Trophoblast cell (in vitro differentiated cells and primary cell): Measurements from ENCODE around the gene LIPC.
A peak's percentile ranks its signal among the peaks of the same experiment; 100 is the strongest.

Experiments
- DNase-seq, 2 donors: peaks; one replicate each; pipeline ENCODE4 v3.0.0-alpha.2; 2016
- H2AFZ ChIP-seq: 2 replicates; pipeline ENCODE4 v1.6.1; 2013; ENCODE audit warnings: low read length, moderate library complexity, mild to moderate bottlenecking; ENCODE audit not compliant: insufficient read depth, poor library complexity
- H2AK5ac ChIP-seq: 2 replicates; pipeline ENCODE4 v1.6.1; 2013; ENCODE audit warnings: mild to moderate bottlenecking, low read length
- H2BK120ac ChIP-seq: 2 replicates; pipeline ENCODE4 v1.6.1; 2013; ENCODE audit warnings: low read length, mild to moderate bottlenecking, moderate library complexity; ENCODE audit not compliant: insufficient read depth, poor library complexity
- H2BK12ac ChIP-seq: 2 replicates; pipeline ENCODE4 v1.6.1; 2013; ENCODE audit warnings: mild to moderate bottlenecking, low read length, moderate library complexity
- H2BK5ac ChIP-seq: 2 replicates; pipeline ENCODE4 v1.6.1; 2013; ENCODE audit warnings: low read length, low read depth, moderate library complexity, mild to moderate bottlenecking; ENCODE audit not compliant: poor library complexity
- H3K14ac ChIP-seq: 2 replicates; pipeline ENCODE4 v1.6.1; 2013; ENCODE audit warnings: mild to moderate bottlenecking, low read length
- H3K18ac ChIP-seq: 2 replicates; pipeline ENCODE4 v1.6.1; 2013; ENCODE audit warnings: mild to moderate bottlenecking, low read length
- H3K23ac ChIP-seq: 2 replicates; pipeline ENCODE4 v1.6.1; 2013; ENCODE audit warnings: low read length
- H3K27ac ChIP-seq: 2 replicates; pipeline ENCODE4 v1.5.1; 2013; ENCODE audit warnings: low read depth, mild to moderate bottlenecking, inconsistent platforms, low read length, moderate library complexity
- H3K27me3 ChIP-seq: 2 replicates; pipeline ENCODE4 v1.6.1; 2013; ENCODE audit warnings: inconsistent platforms, mild to moderate bottlenecking, low read length, moderate library complexity; ENCODE audit not compliant: insufficient read depth
- H3K36me3 ChIP-seq, 2 experiments: 1 replicate in 1 of 2; 2 replicates in 1 of 2; pipeline ENCODE4 v1.6.1; 2013; ENCODE audit warnings: low read length in 2 of 2, mild to moderate bottlenecking in 2 of 2, moderate library complexity in 1 of 2; ENCODE audit not compliant: insufficient read depth in 2 of 2, control insufficient read depth in 1 of 2
- H3K4ac ChIP-seq: 2 replicates; pipeline ENCODE4 v1.6.1; 2013; ENCODE audit warnings: low read depth, mild to moderate bottlenecking, low read length, moderate library complexity
- H3K4me1 ChIP-seq, 2 experiments: 1 replicate in 1 of 2; 2 replicates in 1 of 2; pipeline ENCODE4 v1.6.1; 2013; ENCODE audit warnings: low read length in 2 of 2, mild to moderate bottlenecking in 2 of 2, moderate library complexity in 1 of 2; ENCODE audit not compliant: insufficient read depth in 2 of 2, control insufficient read depth in 1 of 2
- H3K4me2 ChIP-seq: 2 replicates; pipeline ENCODE4 v1.6.1; 2013; ENCODE audit warnings: inconsistent platforms, mild to moderate bottlenecking, low read length, moderate library complexity
- H3K4me3 ChIP-seq: 2 replicates; pipeline ENCODE4 v1.5.1; 2013; ENCODE audit warnings: mild to moderate bottlenecking, low read depth, low read length, inconsistent platforms
- H3K79me1 ChIP-seq: one replicate; pipeline ENCODE4 v1.6.1; 2013; ENCODE audit warnings: low read length
- H3K79me2 ChIP-seq: 2 replicates; pipeline ENCODE4 v1.6.1; 2013; ENCODE audit warnings: low read length, mild to moderate bottlenecking; ENCODE audit not compliant: control insufficient read depth, insufficient read depth, poor library complexity
- H3K9ac ChIP-seq: 2 replicates; pipeline ENCODE4 v1.6.1; 2013; ENCODE audit warnings: mild to moderate bottlenecking, low read length
- H3K9me3 ChIP-seq: 2 replicates; pipeline ENCODE4 v1.6.1; 2013; ENCODE audit warnings: low read depth, mild to moderate bottlenecking, control low read depth, inconsistent platforms, low read length; ENCODE audit not compliant: insufficient read depth
- H4K12ac ChIP-seq: 2 replicates; pipeline ENCODE4 v1.6.1; 2013; ENCODE audit warnings: low read depth, mild to moderate bottlenecking, low read length, moderate library complexity
- H4K8ac ChIP-seq: 2 replicates; pipeline ENCODE4 v1.6.1; 2013; ENCODE audit warnings: low read depth, mild to moderate bottlenecking, low read length, moderate library complexity
- H4K91ac ChIP-seq: one replicate; pipeline ENCODE4 v1.6.1; 2013; ENCODE audit warnings: low read depth, mild to moderate bottlenecking, low read length, moderate library complexity
- WGBS: extraction: QIAGEN DNeasy Blood & Tissue Kit; methylation state at CpG from one replicate; pipeline ENCODE4 v1.1.7; 2013; ENCODE audit warnings: missing lambda C conversion rate; ENCODE audit not compliant: insufficient read length, insufficient coverage; ENCODE audit errors: extremely low coverage; 5-methylcytosine and 5-hydroxymethylcytosine counted together

Gene LIPC

GRCh38 chr15:58517252-58517681 lies 85.5 kb downstream of the LIPC start:
- Histone ChIP-seq H2BK5ac (no peak overlapping the region), H3K18ac (no peak overlapping the region), H3K36me3 (no peaks in the 10 kb centered on the region)

GRCh38 chr15:58517682-58518525 lies 86.1 kb downstream of the LIPC start:
- H3K4me3 ChIP-seq, result no peak overlapping the region
- H3K18ac ChIP-seq, result no peak overlapping the region
- H3K79me2 ChIP-seq, result peaks cover 2% of the 10 kb centered on the region
- H3K4me2 ChIP-seq, result no peak overlapping the region
- no peaks in the 10 kb centered on the region for H3K9me3 ChIP-seq
- WGBS, result no CpG with 5 or more reads among the region's 9 CpGs
- H3K27ac ChIP-seq, result no peak overlapping the region
- peak overlapping the region; percentile 42 for H2BK12ac ChIP-seq
- H2AFZ ChIP-seq, result no peak overlapping the region
- no peak for DNase-seq
- no peak overlapping the region for H4K8ac ChIP-seq
- H3K9ac ChIP-seq, result no peak overlapping the region
- H2AK5ac ChIP-seq, result no peak overlapping the region
- H3K27me3 ChIP-seq, result no peaks in the 10 kb centered on the region
- H3K36me3 ChIP-seq, result no peaks in the 10 kb centered on the region
- peak overlapping the region; percentile 7 for H4K91ac ChIP-seq
- peaks cover 19 to 23% of the 10 kb centered on the region in 2 experiments for H3K4me1 ChIP-seq
- no peak overlapping the region for H3K4ac ChIP-seq
- peak overlapping the region; percentile 10 for H2BK5ac ChIP-seq
- no peak overlapping the region for H4K12ac ChIP-seq
- peaks cover 23% of the 10 kb centered on the region for H3K79me1 ChIP-seq
- H3K14ac ChIP-seq, result no peak overlapping the region
- no peak overlapping the region for H2BK120ac ChIP-seq
- no peak overlapping the region for H3K23ac ChIP-seq

More at GRCh38 chr15:58517252-58517681, 85.5 kb downstream of the LIPC start:
- peak in 1 of 2 donors; percentile 27 for DNase-seq
- Histone ChIP-seq H3K4me2 (peak overlapping the region; percentile 7), H3K4me1 (peaks cover 16 to 18% of the 10 kb centered on the region in 2 experiments), H3K9ac (no peak overlapping the region), H3K4ac (no peak overlapping the region), H2AFZ (no peak overlapping the region), H4K8ac (no peak overlapping the region), H3K27ac (no peak overlapping the region), H3K14ac (no peak overlapping the region), H4K91ac (no peak overlapping the region), H3K27me3 (no peaks in the 10 kb centered on the region), H2BK120ac (no peak overlapping the region), H3K9me3 (no peaks in the 10 kb centered on the region), H3K79me1 (peaks cover 19% of the 10 kb centered on the region), H4K12ac (no peak overlapping the region), H2AK5ac (no peak overlapping the region), H2BK12ac (no peak overlapping the region), H3K23ac (no peak overlapping the region), H3K79me2 (peaks cover 2% of the 10 kb centered on the region), H3K4me3 (no peak overlapping the region)
- no CpG with 5 or more reads among the region's 3 CpGs for WGBS

- peak in 1 of 2 donors; percentile 30 for DNase-seq
- Histone ChIP-seq H3K79me2 (peaks cover 2% of the 10 kb centered on the region), H3K4me1 (peaks cover 19 to 23% of the 10 kb centered on the region in 2 experiments), H3K4me3 (no peak overlapping the region), H3K79me1 (peaks cover 27% of the 10 kb centered on the region), H2AK5ac (no peak overlapping the region), H4K12ac (no peak overlapping the region), H2BK12ac (no peak overlapping the region), H4K91ac (no peak overlapping the region), H3K18ac (no peak overlapping the region), H2BK5ac (no peak overlapping the region), H4K8ac (no peak overlapping the region), H3K27me3 (no peaks in the 10 kb centered on the region), H3K4me2 (no peak overlapping the region), H3K27ac (no peak overlapping the region), H3K9ac (no peak overlapping the region), H2BK120ac (no peak overlapping the region), H3K9me3 (no peaks in the 10 kb centered on the region), H3K36me3 (no peaks in the 10 kb centered on the region), H3K23ac (no peak overlapping the region), H3K4ac (no peak overlapping the region), H2AFZ (no peak overlapping the region), H3K14ac (no peak overlapping the region)
- no CpG with 5 or more reads among the region's 8 CpGs for WGBS
Measured at GRCh38 chr15:58518626-58519025, 86.8 kb downstream of the LIPC start.

GRCh38 chr15:58519516-58519915 lies 87.7 kb downstream of the LIPC start:
- no peak overlapping the region for H2BK5ac ChIP-seq
- H2BK120ac ChIP-seq, result no peak overlapping the region
- H3K9ac ChIP-seq, result no peak overlapping the region
- H3K4ac ChIP-seq, result no peak overlapping the region
- H3K79me2 ChIP-seq, result peaks cover 2% of the 10 kb centered on the region
- no peak overlapping the region for H2BK12ac ChIP-seq
- no peaks in the 10 kb centered on the region for H3K36me3 ChIP-seq
- H2AFZ ChIP-seq, result no peak overlapping the region
- H3K27ac ChIP-seq, result no peak overlapping the region
- H3K4me3 ChIP-seq, result no peak overlapping the region
- DNase-seq, result no peak
- peaks cover 27% of the 10 kb centered on the region for H3K79me1 ChIP-seq
- H3K14ac ChIP-seq, result no peak overlapping the region
- no peak overlapping the region for H3K18ac ChIP-seq
- H3K4me2 ChIP-seq, result no peak overlapping the region
- no peaks in the 10 kb centered on the region for H3K27me3 ChIP-seq
- peaks cover 19 to 23% of the 10 kb centered on the region in 2 experiments for H3K4me1 ChIP-seq
- no peak overlapping the region for H4K91ac ChIP-seq
- H4K12ac ChIP-seq, result no peak overlapping the region
- H4K8ac ChIP-seq, result no peak overlapping the region
- H2AK5ac ChIP-seq, result no peak overlapping the region
- no peak overlapping the region for H3K23ac ChIP-seq
- WGBS, result no CpG with 5 or more reads among the region's 5 CpGs
- H3K9me3 ChIP-seq, result no peaks in the 10 kb centered on the region
